GM18526 (cell line): Measurements from ENCODE around the gene CTAGE15.
"Not testable (repeated sequence)": the region's sequence is repeated elsewhere in the genome, so short reads cannot be mapped to it uniquely, and the experiment has no call there.

Experiments
- POLR2A ChIP-seq: IDR thresholded peaks from 3 replicates; pipeline ENCODE4 v1.6.1; 2011; ENCODE audit not compliant: insufficient read length; ENCODE audit errors: extremely low read depth

Gene CTAGE15

GRCh38 chr7:143571501-143571900 is at the start of gene CTAGE15:
Gene CTAGE15, plus strand, starts transcription at chr7:143571801. Its CDS starts 17 bp downstream, at chr7:143571818.
- TF ChIP-seq POLR2A: not testable (repeated sequence)

- not testable (repeated sequence) for TF ChIP-seq POLR2A
Observed at GRCh38 chr7:143620646-143621045, 49.0 kb downstream of the CTAGE15 start, which contains the start of gene TCAF2. Gene TCAF2, plus strand, starts transcription at chr7:143620974.
